ENCODE data around the gene HDGFL2.

The HDGFL2 gene

GRCh38 chr19:4498694-4499093 lies 26.6 kb downstream of the HDGFL2 start:
- Histone ChIP-seq H3K36me3 (ENCODE audit: control insufficient read depth in 2 of 2, insufficient read depth in 1 of 2, low read length in 2 of 2) (peaks cover 12 to 85% of the 10 kb centered on the region in 2 experiments; a peak in 2 of 3 replicates), H3K4me3 (ENCODE audit: low read depth, low read length) (no peak overlapping the region), H3K9me3 (ENCODE audit: control insufficient read depth, insufficient read depth, low read depth, low read length) (no peaks in the 10 kb centered on the region), H3K27ac (ENCODE audit: extremely low read depth, low read depth, low read length) (no peak overlapping the region), H3K4me1 (ENCODE audit: control insufficient read depth, insufficient read depth, low read length) (no peaks in the 10 kb centered on the region)
- ChIA-PET CTCF (interaction anchor here (0.5 to 1.2 kb wide), 2 partner anchors 99 to 143 kb away, joined by 3 read pairs; partner anchors contain the start of gene SH3GL1), POLR2A (interaction anchor here (0.6 to 1.3 kb wide), 4 partner anchors 17 to 94 kb away, joined by 3 to 4 read pairs (median 3); partner anchors contain the start of gene HDGFL2)
- TF ChIP-seq ZNF274 (IDR thresholded peaks at IDR 0.05; ENCODE audit: low read length), result no peak
- TF ChIP-seq ZNF274 (tag by site-specific recombination; IDR thresholded peaks at IDR 0.05; ENCODE audit: borderline replicate concordance), result no peak
- TF ChIP-seq ZNF223 (tag by site-specific recombination; IDR thresholded peaks at IDR 0.05), result no peak
- TF ChIP-seq ZNF23 (tag by site-specific recombination; IDR thresholded peaks at IDR 0.05; ENCODE audit: borderline replicate concordance), result no peak
- TF ChIP-seq ZNF292 (tag by site-specific recombination; IDR thresholded peaks at IDR 0.05; ENCODE audit: borderline replicate concordance, low read depth), result no peak
- no peak for TF ChIP-seq ZEB2 (tag by site-specific recombination; IDR thresholded peaks at IDR 0.05)
- no peak for TF ChIP-seq ZFP69B (tag by site-specific recombination; IDR thresholded peaks at IDR 0.05)
- TF ChIP-seq BCL6B (tag by site-specific recombination; IDR thresholded peaks at IDR 0.05), result no peak
- no peak for TF ChIP-seq ZNF174 (tag by site-specific recombination; IDR thresholded peaks at IDR 0.05)
- no peak for TF ChIP-seq ZNF324 (tag by site-specific recombination; IDR thresholded peaks at IDR 0.05)
- no peak for TF ChIP-seq ZNF394 (tag by site-specific recombination; IDR thresholded peaks at IDR 0.05; ENCODE audit: borderline replicate concordance)
- no peak for TF ChIP-seq ZNF391 (tag by site-specific recombination; IDR thresholded peaks at IDR 0.05; ENCODE audit: borderline replicate concordance, low read depth)
- TF ChIP-seq YY2 (tag by site-specific recombination; IDR thresholded peaks at IDR 0.05), result no peak
- no peak for TF ChIP-seq ZNF114 (tag by site-specific recombination; IDR thresholded peaks at IDR 0.05)
- TF ChIP-seq PRDM6 (tag by site-specific recombination; IDR thresholded peaks at IDR 0.05), result no peak
- TF ChIP-seq, protein P1, sequence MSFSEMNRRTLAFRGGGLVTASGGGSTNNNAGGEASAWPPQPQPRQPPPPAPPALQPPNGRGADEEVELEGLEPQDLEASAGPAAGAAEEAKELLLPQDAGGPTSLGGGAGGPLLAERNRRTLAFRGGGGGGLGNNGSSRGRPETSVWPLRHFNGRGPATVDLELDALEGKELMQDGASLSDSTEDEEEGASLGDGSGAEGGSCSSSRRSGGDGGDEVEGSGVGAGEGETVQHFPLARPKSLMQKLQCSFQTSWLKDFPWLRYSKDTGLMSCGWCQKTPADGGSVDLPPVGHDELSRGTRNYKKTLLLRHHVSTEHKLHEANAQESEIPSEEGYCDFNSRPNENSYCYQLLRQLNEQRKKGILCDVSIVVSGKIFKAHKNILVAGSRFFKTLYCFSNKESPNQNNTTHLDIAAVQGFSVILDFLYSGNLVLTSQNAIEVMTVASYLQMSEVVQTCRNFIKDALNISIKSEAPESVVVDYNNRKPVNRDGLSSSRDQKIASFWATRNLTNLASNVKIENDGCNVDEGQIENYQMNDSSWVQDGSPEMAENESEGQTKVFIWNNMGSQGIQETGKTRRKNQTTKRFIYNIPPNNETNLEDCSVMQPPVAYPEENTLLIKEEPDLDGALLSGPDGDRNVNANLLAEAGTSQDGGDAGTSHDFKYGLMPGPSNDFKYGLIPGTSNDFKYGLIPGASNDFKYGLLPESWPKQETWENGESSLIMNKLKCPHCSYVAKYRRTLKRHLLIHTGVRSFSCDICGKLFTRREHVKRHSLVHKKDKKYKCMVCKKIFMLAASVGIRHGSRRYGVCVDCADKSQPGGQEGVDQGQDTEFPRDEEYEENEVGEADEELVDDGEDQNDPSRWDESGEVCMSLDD (tag by site-specific recombination; IDR thresholded peaks at IDR 0.05), result no peak
- TF ChIP-seq MYNN (tag by site-specific recombination; IDR thresholded peaks at IDR 0.05; ENCODE audit: borderline replicate concordance), result no peak
- TF ChIP-seq ZNF221 (tag by site-specific recombination; IDR thresholded peaks at IDR 0.05; ENCODE audit: borderline replicate concordance), result no peak
- TF ChIP-seq, protein P2, sequence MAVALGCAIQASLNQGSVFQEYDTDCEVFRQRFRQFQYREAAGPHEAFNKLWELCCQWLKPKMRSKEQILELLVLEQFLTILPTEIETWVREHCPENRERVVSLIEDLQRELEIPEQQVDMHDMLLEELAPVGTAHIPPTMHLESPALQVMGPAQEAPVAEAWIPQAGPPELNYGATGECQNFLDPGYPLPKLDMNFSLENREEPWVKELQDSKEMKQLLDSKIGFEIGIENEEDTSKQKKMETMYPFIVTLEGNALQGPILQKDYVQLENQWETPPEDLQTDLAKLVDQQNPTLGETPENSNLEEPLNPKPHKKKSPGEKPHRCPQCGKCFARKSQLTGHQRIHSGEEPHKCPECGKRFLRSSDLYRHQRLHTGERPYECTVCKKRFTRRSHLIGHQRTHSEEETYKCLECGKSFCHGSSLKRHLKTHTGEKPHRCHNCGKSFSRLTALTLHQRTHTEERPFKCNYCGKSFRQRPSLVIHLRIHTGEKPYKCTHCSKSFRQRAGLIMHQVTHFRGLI (tag by site-specific recombination; IDR thresholded peaks at IDR 0.05), result no peak

All from HEK293 (cell line).